T-cell (primary cell): ENCODE results near the gene NFKBIB. TPM values are rescaled to one million over a fixed set of nuclear protein-coding genes. Genes with fewer than 3 reads are reported as not detected.
"Not testable (repeated sequence)": the region's sequence is repeated elsewhere in the genome, so short reads cannot be mapped to it uniquely, and the experiment has no call there.

Experiments used
- ATAC-seq, 4 experiments: fragments of 200-7000 bp in 3 of 4; fragments of 150-1000 bp in 1 of 4; cut with Tn5 transposase; replicated peaks in 1 of 4; 1 replicate in 3 of 4; 2 replicates in 1 of 4; pipeline ENCODE4 v1.10.0; 2021; ENCODE audit warnings: moderate library complexity in 3 of 4, mild to moderate bottlenecking in 2 of 4, moderate number of reproducible peaks in 1 of 4
- CTCF ChIA-PET, 2 donors: fragments of 300-600 bp; sonication (Branson Sonifier 250); formaldehyde crosslinking; loops; one replicate each; lab custom pipeline; 2022; ENCODE audit warnings: antibody characterized with exemption in 2 of 2; lab: Charles Lee
- POLR2A ChIA-PET, 2 donors: fragments of 300-600 bp; sonication (Branson Sonifier 250); formaldehyde crosslinking; loops; one replicate each; lab custom pipeline; 2022; ENCODE audit warnings: antibody characterized with exemption in 2 of 2; lab: Charles Lee
- DNase-seq, 35 experiments: peaks; one replicate each; pipeline versions ENCODE4 v3.0.0 to v3.0.0-alpha.2; 2013 to 2023
- H3K27ac ChIP-seq: one replicate; pipeline ENCODE4 v1.5.1; 2013; ENCODE audit warnings: low read length
- H3K27me3 ChIP-seq, 2 experiments: replicated peaks in 1 of 2; 1 replicate in 1 of 2; 2 replicates in 1 of 2; pipeline versions ENCODE4 v1.6.1 to v1.7.0; 2013; ENCODE audit warnings: low read length in 1 of 2, mixed read lengths in 1 of 2; ENCODE audit not compliant: control insufficient read depth in 2 of 2, insufficient read depth in 2 of 2; ENCODE audit errors: extremely low read depth in 1 of 2
- H3K36me3 ChIP-seq, 2 donors: 1 replicate in 1 of 2; 2 replicates in 1 of 2; pipeline versions ENCODE4 v1.6.1 to v1.7.0; 2013; ENCODE audit warnings: low read length in 1 of 2; ENCODE audit not compliant: control insufficient read depth in 2 of 2, insufficient read depth in 1 of 2; ENCODE audit errors: extremely low read depth in 1 of 2
- H3K4me1 ChIP-seq, 2 experiments: 1 replicate in 1 of 2; 2 replicates in 1 of 2; pipeline versions ENCODE4 v1.6.1 to v1.7.0; 2013; ENCODE audit warnings: low read length in 2 of 2, mixed read lengths in 1 of 2; ENCODE audit not compliant: insufficient read depth in 2 of 2, control insufficient read depth in 1 of 2; ENCODE audit errors: extremely low read depth in 1 of 2
- H3K4me3 ChIP-seq, 2 donors: 1 replicate in 1 of 2; 2 replicates in 1 of 2; pipeline versions ENCODE4 v1.5.1 to v1.7.0; 2013; ENCODE audit warnings: mild to moderate bottlenecking in 2 of 2, low read length in 1 of 2, moderate library complexity in 1 of 2; ENCODE audit not compliant: control insufficient read depth in 1 of 2; ENCODE audit errors: extremely low read depth in 1 of 2
- H3K9me3 ChIP-seq: 2 replicates; pipeline ENCODE4 v1.7.0; 2013
- H3K27ac Mint-ChIP-seq, 2 donors: one replicate each; pipeline ENCODE4 v1.8.0; 2020 to 2021; ENCODE audit warnings: mild to moderate bottlenecking in 2 of 2, mixed read lengths in 2 of 2
- H3K27me3 Mint-ChIP-seq, 2 donors: one replicate each; pipeline ENCODE4 v1.8.0; 2021 to 2022; ENCODE audit warnings: mixed read lengths in 2 of 2
- H3K36me3 Mint-ChIP-seq: one replicate; pipeline ENCODE4 v1.8.0; 2021; ENCODE audit warnings: mixed read lengths
- H3K4me1 Mint-ChIP-seq, 3 donors: one replicate each; pipeline ENCODE4 v1.8.0; 2020 to 2022; ENCODE audit warnings: mixed read lengths in 3 of 3, mild to moderate bottlenecking in 1 of 3
- H3K4me3 Mint-ChIP-seq, 3 donors: one replicate each; pipeline ENCODE4 v1.8.0; 2020 to 2022; ENCODE audit warnings: mild to moderate bottlenecking in 3 of 3, mixed read lengths in 3 of 3, moderate library complexity in 3 of 3
- H3K9me3 Mint-ChIP-seq, 3 donors: one replicate each; pipeline ENCODE4 v1.8.0; 2020 to 2022; ENCODE audit warnings: mixed read lengths in 3 of 3
- WGBS: methylation state at CpG from one replicate; pipeline ENCODE4 v1.1.5; 2013; ENCODE audit warnings: missing lambda C conversion rate; ENCODE audit not compliant: insufficient coverage; 5-methylcytosine and 5-hydroxymethylcytosine counted together
- total RNA-seq, 35 experiments: library from RNA in 6 of 35; stranded (reverse) in 6 of 35; fragments of 120-200 nt in 1 of 35; gene quantifications; one replicate each; pipeline versions ENCODE4 v1.2.1 to v1.2.4 and lab custom pipeline; 2013 to 2026

NFKBIB gene
- total RNA-seq, 5 donors from 2014 or later (not counting 1 experiment from before 2014, with no cell fraction given): 31.9 to 36.8 (median 33.9) TPM

GRCh38 chr19:38869836-38870607 is 29.7 kb upstream of the NFKBIB start:
- no peaks in the 10 kb centered on the region for H3K27me3 Mint-ChIP-seq
- peak overlapping the region; percentile 83 to 90 (median 83) for H3K4me3 Mint-ChIP-seq
- ChIA-PET CTCF (interaction anchor here (0.7 to 1.1 kb wide), 4 partner anchors 13 to 100 kb away, joined by 3 to 5 read pairs (median 4); no protein-coding TSS in a partner anchor), POLR2A (interaction anchor here in 1 of 2 donors (1.2 kb wide), 1 partner anchor 38 kb away, joined by 3 read pairs; the partner anchor contains the start of gene ECH1)
- H3K9me3 ChIP-seq: no peaks in the 10 kb centered on the region
- H3K4me1 Mint-ChIP-seq: peaks cover 44 to 49% (median 46%) of the 10 kb centered on the region in 3 donors
- peaks cover 14% of the 10 kb centered on the region for H3K36me3 Mint-ChIP-seq
- DNase-seq (peak; percentile 81 to 98 (median 90)), ATAC-seq (peak; percentile 93 to 98 (median 96))
- peaks cover 0 to 28% of the 10 kb centered on the region in 2 donors for H3K36me3 ChIP-seq
- H3K4me3 ChIP-seq: peak overlapping the region; percentile 61 to 72
- H3K9me3 Mint-ChIP-seq: no peaks in the 10 kb centered on the region
- peak overlapping the region; percentile 90 to 92 for H3K27ac Mint-ChIP-seq
- H3K4me1 ChIP-seq: peaks cover 12 to 52% of the 10 kb centered on the region in 2 experiments
- no peaks in the 10 kb centered on the region for H3K27me3 ChIP-seq
- peak overlapping the region; percentile 69 for H3K27ac ChIP-seq
- WGBS: under 1% methylated on average over 42 of the region's 62 CpGs

- Histone ChIP-seq H3K27ac (peak overlapping the region; percentile 63), H3K36me3 (peaks cover 0 to 28% of the 10 kb centered on the region in 2 donors), H3K4me3 (peak overlapping the region; percentile 28 to 51), H3K9me3 (no peaks in the 10 kb centered on the region), H3K27me3 (no peaks in the 10 kb centered on the region), H3K4me1 (peaks cover 9 to 46% of the 10 kb centered on the region in 2 experiments)
- CTCF ChIA-PET: interaction anchor here in 1 of 2 donors (0.7 to 1.0 kb wide), 2 partner anchors 13 to 20 kb away, joined by 3 to 5 read pairs; no protein-coding TSS in a partner anchor
- POLR2A ChIA-PET: interaction anchor here in 1 of 2 donors (0.6 kb wide), 1 partner anchor 77 kb away, joined by 4 read pairs; no protein-coding TSS in a partner anchor
- ATAC-seq (no peak), DNase-seq (no peak)
- 92% methylated on average over 17 of the region's 19 CpGs for WGBS
- Mint-ChIP-seq H3K27ac (peak overlapping the region; percentile 81 to 89), H3K4me1 (peaks cover 40 to 43% (median 41%) of the 10 kb centered on the region in 3 donors), H3K4me3 (peak overlapping the region; percentile 83 to 90 (median 83)), H3K27me3 (no peaks in the 10 kb centered on the region), H3K9me3 (no peaks in the 10 kb centered on the region), H3K36me3 (peaks cover 14% of the 10 kb centered on the region)
These were observed 29.2 kb upstream of the NFKBIB start for GRCh38 chr19:38870612-38871011.

GRCh38 chr19:38873400-38873799 is 26.4 kb upstream of the NFKBIB start:
- H3K27me3 ChIP-seq, CTCF ChIA-PET, H3K9me3 ChIP-seq, H3K27me3 Mint-ChIP-seq, H3K4me3 Mint-ChIP-seq, H3K9me3 Mint-ChIP-seq, H3K27ac ChIP-seq, DNase-seq, H3K4me3 ChIP-seq, ATAC-seq: not testable (repeated sequence)
- peaks cover 48 to 52% (median 49%) of the 10 kb centered on the region in 3 donors for H3K4me1 Mint-ChIP-seq
- POLR2A ChIA-PET: interaction anchor here in 1 of 2 donors (0.6 kb wide), 1 partner anchor 25 kb away, joined by 3 read pairs; no protein-coding TSS in a partner anchor
- peaks cover 14% of the 10 kb centered on the region for H3K36me3 Mint-ChIP-seq
- Histone ChIP-seq H3K4me1 (peaks cover 5 to 47% of the 10 kb centered on the region in 2 experiments), H3K36me3 (peaks cover 3 to 36% of the 10 kb centered on the region in 2 donors)
- peak overlapping the region; percentile 45 to 83 for H3K27ac Mint-ChIP-seq
- 100% methylated on average over 3 of the region's 10 CpGs for WGBS

GRCh38 chr19:38875656-38876395 is 23.9 kb upstream of the NFKBIB start:
- POLR2A ChIA-PET: interaction anchor here (0.6 kb wide), 2 partner anchors 8 to 19 kb away, joined by 4 to 5 read pairs; no protein-coding TSS in a partner anchor
- H3K36me3 ChIP-seq: peaks cover 3 to 32% of the 10 kb centered on the region in 2 donors
- DNase-seq: no peak
- Mint-ChIP-seq H3K27me3 (no peaks in the 10 kb centered on the region), H3K9me3 (no peaks in the 10 kb centered on the region), H3K4me3 (peak overlapping the region in 2 of 3 donors; percentile 38 to 49), H3K4me1 (peaks cover 38 to 43% (median 41%) of the 10 kb centered on the region in 3 donors), H3K36me3 (peaks cover 14% of the 10 kb centered on the region), H3K27ac (peak overlapping the region; percentile 84 to 98)
- no peak for ATAC-seq
- H3K4me1 ChIP-seq: peaks cover 7 to 48% of the 10 kb centered on the region in 2 experiments
- CTCF ChIA-PET: interaction anchor here in 1 of 2 donors (0.6 kb wide), 1 partner anchor 107 kb away, joined by 3 read pairs; no protein-coding TSS in a partner anchor
- no peaks in the 10 kb centered on the region for H3K9me3 ChIP-seq
- H3K27ac ChIP-seq: no peak overlapping the region
- WGBS: 78% methylated on average over 3 of the region's 6 CpGs
- no peak overlapping the region for H3K4me3 ChIP-seq
- H3K27me3 ChIP-seq: no peaks in the 10 kb centered on the region

- Histone ChIP-seq H3K4me3 (peak within 1 kb of the TSS; percentile 52), H3K27me3 (no peaks in the 10 kb centered on the region), H3K4me1 (peaks cover 7 to 49% of the 10 kb centered on the region in 2 experiments), H3K27ac (peak within 1 kb of the TSS; percentile 94), H3K9me3 (no peaks in the 10 kb centered on the region), H3K36me3 (peaks cover 3 to 32% of the 10 kb centered on the region in 2 donors)
- WGBS: 0% methylated on average over 8 of the region's 11 CpGs
- CTCF ChIA-PET: interaction anchor here in 1 of 2 donors (0.6 to 1.7 kb wide), 3 partner anchors 9 to 230 kb away, joined by 3 to 9 read pairs (median 4); partner anchors contain the start of gene ACTN4
- POLR2A ChIA-PET: interaction anchor here in 1 of 2 donors (0.5 to 0.8 kb wide), 5 partner anchors 21 to 464 kb away, joined by 3 to 6 read pairs (median 3); partner anchors contain the start of genes NFKBIB, SAMD4B and SIRT2
- Mint-ChIP-seq H3K9me3 (no peaks in the 10 kb centered on the region), H3K27ac (peak within 1 kb of the TSS; percentile 98 to 99), H3K4me3 (peak within 1 kb of the TSS; percentile 86 to 87 (median 87)), H3K27me3 (no peaks in the 10 kb centered on the region), H3K36me3 (peaks cover 14% of the 10 kb centered on the region), H3K4me1 (peaks cover 36 to 48% (median 39%) of the 10 kb centered on the region in 3 donors)
- DNase-seq: peak; percentile 53 to 81 (median 70)
- ATAC-seq: peak; percentile 92 to 97 (median 96)
These were observed 21.8 kb upstream of the NFKBIB start, which contains the start of gene RINL for GRCh38 chr19:38877781-38878574. Gene RINL, minus strand, starts transcription at chr19:38878275. Its CDS starts 1,533 bp downstream, at chr19:38876742.
